Skeletal muscle cell (primary cell): ENCODE data around the gene COQ8B.
A peak's percentile ranks its signal among the peaks of the same experiment; 100 is the strongest.

Source experiments
- DNase-seq: peaks from one replicate; pipeline ENCODE4 v3.0.0-alpha.2; 2010; ENCODE audit warnings: low read depth
- H3K4me3 ChIP-seq: 2 replicates; pipeline ENCODE4 v1.5.1; 2011; ENCODE audit warnings: low read depth, mild to moderate bottlenecking, control low read depth, low read length, moderate library complexity

Gene COQ8B

GRCh38 chr19:40697007-40697406, 19.7 kb downstream of the COQ8B start:
- no peak overlapping the region for H3K4me3 ChIP-seq
- no peak for DNase-seq

GRCh38 chr19:40695881-40696280, 20.8 kb downstream of the COQ8B start:
- H3K4me3 ChIP-seq: no peak overlapping the region
- DNase-seq: no peak

GRCh38 chr19:40693896-40694295, 22.8 kb downstream of the COQ8B start:
- no peak for DNase-seq

GRCh38 chr19:40693150-40693788, 23.4 kb downstream of the COQ8B start:
- no peak overlapping the region for H3K4me3 ChIP-seq
- DNase-seq: no peak

More at GRCh38 chr19:40693896-40694295, 22.8 kb downstream of the COQ8B start:
- H3K4me3 ChIP-seq: no peak overlapping the region

- DNase-seq: no peak
- no peak overlapping the region for H3K4me3 ChIP-seq
Observed at GRCh38 chr19:40692212-40692551, 24.5 kb downstream of the COQ8B start.

- H3K4me3 ChIP-seq: no peak overlapping the region
- DNase-seq: no peak
Observed at GRCh38 chr19:40691421-40692211, 25.1 kb downstream of the COQ8B start.

GRCh38 chr19:40690693-40691420, 25.8 kb downstream of the COQ8B start:
- peak overlapping the region; percentile 98 for H3K4me3 ChIP-seq
- DNase-seq: peak; percentile 76

GRCh38 chr19:40690050-40690692, 26.5 kb downstream of the COQ8B start, which contains the start of gene NUMBL:
Gene NUMBL (minus strand): TSS chr19:40690651. CDS start chr19:40690483, 168 bp downstream.
- no peak for DNase-seq
- peak within 1 kb of the TSS; percentile 98 for H3K4me3 ChIP-seq

- DNase-seq: no peak
- peak overlapping the region; percentile 98 for H3K4me3 ChIP-seq
Observed at GRCh38 chr19:40689339-40690049, 27.2 kb downstream of the COQ8B start.

GRCh38 chr19:40688987-40689338, 27.7 kb downstream of the COQ8B start:
- DNase-seq: no peak
- peak overlapping the region; percentile 98 for H3K4me3 ChIP-seq

GRCh38 chr19:40688309-40688708, 28.4 kb downstream of the COQ8B start:
- H3K4me3 ChIP-seq: peak overlapping the region; percentile 98
- no peak for DNase-seq

- peak overlapping the region; percentile 98 for H3K4me3 ChIP-seq
- peak; percentile 52 for DNase-seq
Observed at GRCh38 chr19:40687525-40688016, 29.1 kb downstream of the COQ8B start.

- no peak overlapping the region for H3K4me3 ChIP-seq
- no peak for DNase-seq
Observed at GRCh38 chr19:40686882-40687524, 29.7 kb downstream of the COQ8B start.

GRCh38 chr19:40685563-40685962, 31.1 kb downstream of the COQ8B start:
- H3K4me3 ChIP-seq: no peak overlapping the region
- DNase-seq: no peak

GRCh38 chr19:40685016-40685526, 31.6 kb downstream of the COQ8B start:
- DNase-seq: no peak
- no peak overlapping the region for H3K4me3 ChIP-seq

- DNase-seq: no peak
- H3K4me3 ChIP-seq: no peak overlapping the region
Observed at GRCh38 chr19:40684280-40684679, 32.4 kb downstream of the COQ8B start.

GRCh38 chr19:40683437-40683836, 33.2 kb downstream of the COQ8B start:
- DNase-seq: no peak
- H3K4me3 ChIP-seq: no peak overlapping the region

GRCh38 chr19:40682431-40682964, 34.2 kb downstream of the COQ8B start:
- no peak for DNase-seq
- no peak overlapping the region for H3K4me3 ChIP-seq
